ENCODE results near the gene CCR7. TPM values are rescaled to one million over a fixed set of nuclear protein-coding genes. Genes with fewer than 3 reads are reported as not detected.

The CCR7 gene
- not detected in 2 replicates for total RNA-seq

- no peak for DNase-seq (ENCODE audit: low read depth, low spot score)
Observed at GRCh38 chr17:40564883-40565768, at the start of gene CCR7. Gene CCR7 (minus strand): TSS chr17:40565472. CDS start chr17:40565409, 63 bp downstream.

GRCh38 chr17:40614431-40615067, 49.3 kb upstream of the CCR7 start:
- DNase-seq (ENCODE audit: low read depth, low spot score), result no peak

GRCh38 chr17:40613467-40614154, 48.3 kb upstream of the CCR7 start:
- DNase-seq (ENCODE audit: low read depth, low spot score), result no peak

- no peak for DNase-seq (ENCODE audit: low read depth, low spot score)
Observed at GRCh38 chr17:40612599-40613244, 47.5 kb upstream of the CCR7 start.

GRCh38 chr17:40611840-40612474, 46.7 kb upstream of the CCR7 start:
- DNase-seq (ENCODE audit: low read depth, low spot score), result no peak

- DNase-seq (ENCODE audit: low read depth, low spot score), result no peak
Observed at GRCh38 chr17:40610359-40610758, 45.1 kb upstream of the CCR7 start.

GRCh38 chr17:40608061-40608581, 42.8 kb upstream of the CCR7 start:
- DNase-seq (ENCODE audit: low read depth, low spot score), result no peak

- no peak for DNase-seq (ENCODE audit: low read depth, low spot score)
Observed at GRCh38 chr17:40607641-40608040, 42.4 kb upstream of the CCR7 start.

GRCh38 chr17:40606548-40607353, 41.5 kb upstream of the CCR7 start:
- no peak for DNase-seq (ENCODE audit: low read depth, low spot score)

- no peak for DNase-seq (ENCODE audit: low read depth, low spot score)
Observed at GRCh38 chr17:40605306-40605705, 40.0 kb upstream of the CCR7 start.

GRCh38 chr17:40604327-40605080, 39.2 kb upstream of the CCR7 start:
- no peak for DNase-seq (ENCODE audit: low read depth, low spot score)

- no peak for DNase-seq (ENCODE audit: low read depth, low spot score)
Observed at GRCh38 chr17:40602445-40603443, 37.5 kb upstream of the CCR7 start.

- no peak for DNase-seq (ENCODE audit: low read depth, low spot score)
Observed at GRCh38 chr17:40600486-40601046, 35.3 kb upstream of the CCR7 start.

- DNase-seq (ENCODE audit: low read depth, low spot score), result no peak
Observed at GRCh38 chr17:40599468-40599763, 34.1 kb upstream of the CCR7 start.

- DNase-seq (ENCODE audit: low read depth, low spot score), result no peak
Observed at GRCh38 chr17:40598619-40599467, 33.6 kb upstream of the CCR7 start.

GRCh38 chr17:40598301-40598618, 33.0 kb upstream of the CCR7 start:
- DNase-seq (ENCODE audit: low read depth, low spot score), result no peak

Measured in pulmonary artery endothelial cell (primary cell).